ENCODE results near the gene NOB1. TPM values are rescaled to one million over a fixed set of nuclear protein-coding genes. Genes with fewer than 3 reads are reported as not detected.

The NOB1 gene
- total and polyA plus RNA-seq, 9 of the 15 experiments (the other 6 are each of a cell fraction or from before 2014, with no cell fraction given): 42.4 to 148 (median 116) TPM

DNA sequence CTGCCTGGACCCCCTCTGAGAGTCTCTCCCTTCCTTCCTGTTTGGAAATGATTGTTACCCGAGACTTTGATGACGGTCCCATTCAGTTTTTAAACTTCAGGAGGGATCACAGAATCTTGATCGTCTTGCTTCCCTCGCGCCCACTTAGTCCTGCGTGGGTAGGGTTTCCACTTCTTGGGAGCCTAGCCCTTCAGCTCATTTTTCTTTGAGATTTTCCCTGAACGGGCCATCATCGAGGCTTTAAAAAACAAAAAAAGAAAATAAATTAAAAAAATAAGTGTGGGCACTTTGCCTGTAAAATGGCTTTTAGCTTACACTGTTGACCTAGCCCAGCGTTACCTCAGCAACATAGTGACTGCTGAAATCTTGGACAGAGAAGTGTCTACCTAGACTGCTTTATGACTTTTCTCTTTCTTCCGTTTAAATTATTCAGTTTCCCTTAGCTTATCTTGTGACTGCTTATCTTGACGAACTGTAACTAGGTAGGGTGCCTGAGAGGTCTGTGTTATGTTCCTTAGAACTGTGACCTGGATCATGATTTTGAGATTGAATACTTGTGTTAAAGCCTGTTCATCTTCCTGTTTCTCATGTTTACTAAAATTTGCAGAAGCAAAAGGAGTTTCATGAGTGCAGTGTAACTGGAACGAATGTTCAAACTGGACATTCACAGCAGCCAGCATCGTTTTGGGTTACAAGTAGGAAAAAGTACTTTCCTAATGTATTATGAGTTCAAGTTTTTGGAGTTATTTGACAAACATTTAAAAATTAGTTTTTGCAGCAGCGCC lies 8.3 kb upstream of the NOB1 start (continued):
- TF ChIP-seq, protein P1, sequence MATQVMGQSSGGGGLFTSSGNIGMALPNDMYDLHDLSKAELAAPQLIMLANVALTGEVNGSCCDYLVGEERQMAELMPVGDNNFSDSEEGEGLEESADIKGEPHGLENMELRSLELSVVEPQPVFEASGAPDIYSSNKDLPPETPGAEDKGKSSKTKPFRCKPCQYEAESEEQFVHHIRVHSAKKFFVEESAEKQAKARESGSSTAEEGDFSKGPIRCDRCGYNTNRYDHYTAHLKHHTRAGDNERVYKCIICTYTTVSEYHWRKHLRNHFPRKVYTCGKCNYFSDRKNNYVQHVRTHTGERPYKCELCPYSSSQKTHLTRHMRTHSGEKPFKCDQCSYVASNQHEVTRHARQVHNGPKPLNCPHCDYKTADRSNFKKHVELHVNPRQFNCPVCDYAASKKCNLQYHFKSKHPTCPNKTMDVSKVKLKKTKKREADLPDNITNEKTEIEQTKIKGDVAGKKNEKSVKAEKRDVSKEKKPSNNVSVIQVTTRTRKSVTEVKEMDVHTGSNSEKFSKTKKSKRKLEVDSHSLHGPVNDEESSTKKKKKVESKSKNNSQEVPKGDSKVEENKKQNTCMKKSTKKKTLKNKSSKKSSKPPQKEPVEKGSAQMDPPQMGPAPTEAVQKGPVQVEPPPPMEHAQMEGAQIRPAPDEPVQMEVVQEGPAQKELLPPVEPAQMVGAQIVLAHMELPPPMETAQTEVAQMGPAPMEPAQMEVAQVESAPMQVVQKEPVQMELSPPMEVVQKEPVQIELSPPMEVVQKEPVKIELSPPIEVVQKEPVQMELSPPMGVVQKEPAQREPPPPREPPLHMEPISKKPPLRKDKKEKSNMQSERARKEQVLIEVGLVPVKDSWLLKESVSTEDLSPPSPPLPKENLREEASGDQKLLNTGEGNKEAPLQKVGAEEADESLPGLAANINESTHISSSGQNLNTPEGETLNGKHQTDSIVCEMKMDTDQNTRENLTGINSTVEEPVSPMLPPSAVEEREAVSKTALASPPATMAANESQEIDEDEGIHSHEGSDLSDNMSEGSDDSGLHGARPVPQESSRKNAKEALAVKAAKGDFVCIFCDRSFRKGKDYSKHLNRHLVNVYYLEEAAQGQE (IDR thresholded peaks at IDR 0.05; ENCODE audit: borderline replicate concordance): peak; percentile 66
- TF ChIP-seq, protein P1 (CRISPR knock-in tag; IDR thresholded peaks at IDR 0.05; ENCODE audit: low read depth): no peak
- TF ChIP-seq SMARCE1 (IDR thresholded peaks at IDR 0.05) (0 out of 2 replicates have a peak, but pooled peaks have one; percentile 31), RFX1 (IDR thresholded peaks at IDR 0.05) (peak; percentile 73), BCOR (IDR thresholded peaks at IDR 0.05) (no peak), EP300 (IDR thresholded peaks at IDR 0.05; ENCODE audit: low read length) (no peak; the same call in 1 of the 2 replicates), TEAD4 (IDR thresholded peaks at IDR 0.05; ENCODE audit: low read length) (no peak), TEAD4 (CRISPR knock-in tag; IDR thresholded peaks at IDR 0.05; ENCODE audit: borderline replicate concordance) (no peak), ZNF77 (CRISPR knock-in tag; IDR thresholded peaks at IDR 0.05) (no peak), BDP1 (IDR thresholded peaks at IDR 0.05; ENCODE audit: insufficient read depth, insufficient read length) (no peak)
- TF ChIP-seq, protein P2, sequence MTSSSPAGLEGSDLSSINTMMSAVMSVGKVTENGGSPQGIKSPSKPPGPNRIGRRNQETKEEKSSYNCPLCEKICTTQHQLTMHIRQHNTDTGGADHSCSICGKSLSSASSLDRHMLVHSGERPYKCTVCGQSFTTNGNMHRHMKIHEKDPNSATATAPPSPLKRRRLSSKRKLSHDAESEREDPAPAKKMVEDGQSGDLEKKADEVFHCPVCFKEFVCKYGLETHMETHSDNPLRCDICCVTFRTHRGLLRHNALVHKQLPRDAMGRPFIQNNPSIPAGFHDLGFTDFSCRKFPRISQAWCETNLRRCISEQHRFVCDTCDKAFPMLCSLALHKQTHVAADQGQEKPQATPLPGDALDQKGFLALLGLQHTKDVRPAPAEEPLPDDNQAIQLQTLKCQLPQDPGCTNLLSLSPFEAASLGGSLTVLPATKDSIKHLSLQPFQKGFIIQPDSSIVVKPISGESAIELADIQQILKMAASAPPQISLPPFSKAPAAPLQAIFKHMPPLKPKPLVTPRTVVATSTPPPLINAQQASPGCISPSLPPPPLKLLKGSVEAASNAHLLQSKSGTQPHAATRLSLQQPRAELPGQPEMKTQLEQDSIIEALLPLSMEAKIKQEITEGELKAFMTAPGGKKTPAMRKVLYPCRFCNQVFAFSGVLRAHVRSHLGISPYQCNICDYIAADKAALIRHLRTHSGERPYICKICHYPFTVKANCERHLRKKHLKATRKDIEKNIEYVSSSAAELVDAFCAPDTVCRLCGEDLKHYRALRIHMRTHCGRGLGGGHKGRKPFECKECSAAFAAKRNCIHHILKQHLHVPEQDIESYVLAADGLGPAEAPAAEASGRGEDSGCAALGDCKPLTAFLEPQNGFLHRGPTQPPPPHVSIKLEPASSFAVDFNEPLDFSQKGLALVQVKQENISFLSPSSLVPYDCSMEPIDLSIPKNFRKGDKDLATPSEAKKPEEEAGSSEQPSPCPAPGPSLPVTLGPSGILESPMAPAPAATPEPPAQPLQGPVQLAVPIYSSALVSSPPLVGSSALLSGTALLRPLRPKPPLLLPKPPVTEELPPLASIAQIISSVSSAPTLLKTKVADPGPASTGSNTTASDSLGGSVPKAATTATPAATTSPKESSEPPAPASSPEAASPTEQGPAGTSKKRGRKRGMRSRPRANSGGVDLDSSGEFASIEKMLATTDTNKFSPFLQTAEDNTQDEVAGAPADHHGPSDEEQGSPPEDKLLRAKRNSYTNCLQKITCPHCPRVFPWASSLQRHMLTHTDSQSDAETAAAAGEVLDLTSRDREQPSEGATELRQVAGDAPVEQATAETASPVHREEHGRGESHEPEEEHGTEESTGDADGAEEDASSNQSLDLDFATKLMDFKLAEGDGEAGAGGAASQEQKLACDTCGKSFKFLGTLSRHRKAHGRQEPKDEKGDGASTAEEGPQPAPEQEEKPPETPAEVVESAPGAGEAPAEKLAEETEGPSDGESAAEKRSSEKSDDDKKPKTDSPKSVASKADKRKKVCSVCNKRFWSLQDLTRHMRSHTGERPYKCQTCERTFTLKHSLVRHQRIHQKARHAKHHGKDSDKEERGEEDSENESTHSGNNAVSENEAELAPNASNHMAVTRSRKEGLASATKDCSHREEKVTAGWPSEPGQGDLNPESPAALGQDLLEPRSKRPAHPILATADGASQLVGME (CRISPR knock-in tag; IDR thresholded peaks at IDR 0.05): no peak
- TF ChIP-seq, protein P3, sequence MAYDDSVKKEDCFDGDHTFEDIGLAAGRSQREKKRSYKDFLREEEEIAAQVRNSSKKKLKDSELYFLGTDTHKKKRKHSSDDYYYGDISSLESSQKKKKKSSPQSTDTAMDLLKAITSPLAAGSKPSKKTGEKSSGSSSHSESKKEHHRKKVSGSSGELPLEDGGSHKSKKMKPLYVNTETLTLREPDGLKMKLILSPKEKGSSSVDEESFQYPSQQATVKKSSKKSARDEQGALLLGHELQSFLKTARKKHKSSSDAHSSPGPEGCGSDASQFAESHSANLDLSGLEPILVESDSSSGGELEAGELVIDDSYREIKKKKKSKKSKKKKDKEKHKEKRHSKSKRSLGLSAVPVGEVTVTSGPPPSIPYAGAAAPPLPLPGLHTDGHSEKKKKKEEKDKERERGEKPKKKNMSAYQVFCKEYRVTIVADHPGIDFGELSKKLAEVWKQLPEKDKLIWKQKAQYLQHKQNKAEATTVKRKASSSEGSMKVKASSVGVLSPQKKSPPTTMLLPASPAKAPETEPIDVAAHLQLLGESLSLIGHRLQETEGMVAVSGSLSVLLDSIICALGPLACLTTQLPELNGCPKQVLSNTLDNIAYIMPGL (CRISPR knock-in tag; IDR thresholded peaks at IDR 0.05): no peak

Measured in K562 (cell line).